Daoy (cell line): ENCODE results near the gene SLC2A2. TPM values are rescaled to one million over a fixed set of nuclear protein-coding genes. Genes with fewer than 3 reads are reported as not detected.
"Not testable (repeated sequence)": the region's sequence is repeated elsewhere in the genome, so short reads cannot be mapped to it uniquely, and the experiment has no call there.

Source experiments
- DNase-seq: peaks from one replicate; pipeline ENCODE4 v3.0.0-alpha.2; 2015; ENCODE audit warnings: low read depth
- total RNA-seq: library from RNA; depleted of rRNA; stranded (reverse); fragments of >200 nt; shearing (Covaris generic); gene quantifications from 2 replicates; pipeline ENCODE4 v1.2.3, GENCODE V29; 2014

Gene SLC2A2
- total RNA-seq, 1 experiment from 2014 or later: not detected

DNA sequence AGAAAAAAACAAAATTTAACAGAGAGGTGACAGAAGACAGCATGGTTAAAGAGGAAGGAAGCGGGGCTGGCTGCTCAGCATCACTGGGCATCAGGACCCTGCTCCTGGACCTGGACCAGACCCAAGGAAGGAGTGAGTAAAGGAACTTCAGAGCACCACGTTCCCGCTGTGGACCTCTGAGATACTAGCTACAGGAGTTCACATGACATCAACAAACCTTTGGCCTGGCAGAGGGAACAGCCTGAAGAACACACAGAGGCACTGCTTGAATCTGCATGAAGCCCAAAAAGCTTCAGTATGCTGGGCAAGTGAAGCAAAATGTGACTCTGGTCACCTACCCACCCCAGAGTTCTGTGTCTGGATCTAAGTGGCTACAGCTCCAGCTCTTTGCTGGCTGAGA is 38.1 kb downstream of the SLC2A2 start:
- DNase-seq: no peak

DNA sequence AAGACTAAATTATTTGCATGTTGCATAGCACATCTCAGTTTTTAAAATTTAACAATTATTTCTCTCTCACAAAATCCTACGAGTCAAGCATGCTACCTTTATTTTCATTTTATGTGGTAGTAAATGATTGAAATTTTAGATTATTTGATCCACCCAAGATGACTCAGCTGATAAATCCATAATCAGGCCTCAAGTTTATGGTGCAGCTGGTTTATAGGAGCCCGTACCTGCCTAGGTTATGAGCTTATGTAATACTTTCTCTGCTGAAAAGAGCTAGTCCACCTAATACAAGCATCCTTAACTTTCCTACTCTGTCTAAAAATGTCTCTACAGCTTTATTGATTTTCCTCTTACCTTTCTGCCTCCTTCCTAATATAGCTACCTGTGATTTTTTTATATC is 41.2 kb downstream of the SLC2A2 start:
- no peak for DNase-seq

DNA sequence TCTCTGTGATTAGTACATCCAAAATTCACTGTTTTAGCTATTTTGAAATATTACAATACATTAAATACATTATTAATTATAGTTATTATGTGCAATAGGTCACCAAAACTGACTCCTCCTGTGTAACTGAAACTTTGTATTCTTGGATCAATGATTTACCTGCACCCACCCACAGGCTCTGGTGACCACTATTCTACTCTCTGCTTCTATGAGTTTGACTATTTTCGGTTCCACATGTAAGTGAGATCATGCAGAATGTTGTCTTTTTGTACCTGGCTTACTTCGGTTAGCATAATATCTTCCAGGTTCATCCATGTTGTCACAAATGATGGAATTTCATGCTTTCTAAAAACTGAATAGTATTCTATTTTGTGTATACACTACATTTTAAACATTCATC is 43.8 kb downstream of the SLC2A2 start:
- no peak for DNase-seq

DNA sequence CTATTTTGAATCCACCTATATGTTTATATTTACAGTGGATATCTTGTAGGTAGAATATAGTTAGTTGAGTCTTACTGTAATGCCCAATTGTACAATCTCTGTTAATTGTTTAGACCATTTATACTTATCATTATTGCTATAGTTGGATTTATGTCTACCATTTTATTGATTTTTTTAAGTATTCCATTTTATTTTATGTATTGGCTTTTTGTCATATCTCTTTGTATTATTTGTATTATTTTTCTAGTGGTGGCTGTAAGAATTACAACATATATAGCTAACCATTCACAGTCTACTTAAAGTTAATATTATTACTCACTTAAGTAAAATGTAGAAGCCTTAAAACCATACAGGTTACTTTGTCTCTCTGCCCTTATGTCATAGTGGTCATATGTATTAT is 46.1 kb downstream of the SLC2A2 start:
- no peak for DNase-seq

DNA sequence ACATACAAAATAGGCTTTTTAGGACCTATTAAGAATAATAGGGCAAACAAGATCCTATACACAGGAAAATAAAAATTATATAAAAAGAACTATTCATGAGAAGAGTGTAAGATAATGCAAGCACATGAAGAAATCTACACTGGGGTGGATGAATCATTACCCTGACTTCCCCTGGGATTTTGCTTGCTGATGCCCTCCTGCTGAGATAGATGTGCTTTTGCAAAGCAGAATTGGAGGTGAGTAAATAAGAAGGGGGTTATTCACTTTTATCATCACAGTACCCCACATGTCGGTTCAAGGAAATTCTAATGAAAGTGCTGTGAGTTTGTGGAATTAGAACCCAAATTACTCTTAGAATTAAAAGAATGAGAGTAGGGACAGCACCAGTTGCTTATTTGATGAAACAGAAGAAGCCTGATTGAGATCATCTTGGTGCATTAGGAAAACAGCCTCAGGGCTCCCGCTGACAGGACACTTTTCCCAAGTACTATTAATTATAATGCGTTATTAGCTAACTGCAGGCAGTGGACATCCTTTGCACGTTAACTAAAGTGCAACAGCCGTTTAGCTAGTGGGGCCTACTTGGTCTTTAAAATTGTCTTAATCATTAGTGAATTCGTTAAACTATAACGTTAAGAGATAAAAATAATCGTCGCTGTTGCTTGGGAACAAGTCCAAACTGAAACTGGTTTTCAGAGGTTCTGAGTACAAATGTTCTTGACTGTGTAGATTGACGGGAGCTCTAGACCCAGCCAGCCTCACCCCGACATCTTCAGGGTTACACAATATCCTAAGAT is 48.4 kb downstream of the SLC2A2 start:
- DNase-seq: peak; percentile 17

DNA sequence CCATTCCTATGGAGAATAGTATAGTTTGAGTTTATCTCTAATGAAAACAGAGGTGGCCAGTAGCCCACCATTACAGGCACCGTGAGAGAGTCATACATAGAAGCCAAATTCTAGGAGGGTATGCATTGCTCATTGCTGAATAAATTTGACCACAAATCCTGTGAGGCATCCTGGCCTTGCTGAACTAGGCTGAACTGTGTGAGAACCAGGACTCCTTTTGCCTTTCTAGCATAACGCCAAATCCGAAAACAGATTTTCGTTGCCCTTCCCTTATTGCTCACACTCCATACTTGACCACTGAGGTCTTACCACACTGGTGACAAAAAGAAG is 50.4 kb downstream of the SLC2A2 start:
- no peak for DNase-seq

DNA sequence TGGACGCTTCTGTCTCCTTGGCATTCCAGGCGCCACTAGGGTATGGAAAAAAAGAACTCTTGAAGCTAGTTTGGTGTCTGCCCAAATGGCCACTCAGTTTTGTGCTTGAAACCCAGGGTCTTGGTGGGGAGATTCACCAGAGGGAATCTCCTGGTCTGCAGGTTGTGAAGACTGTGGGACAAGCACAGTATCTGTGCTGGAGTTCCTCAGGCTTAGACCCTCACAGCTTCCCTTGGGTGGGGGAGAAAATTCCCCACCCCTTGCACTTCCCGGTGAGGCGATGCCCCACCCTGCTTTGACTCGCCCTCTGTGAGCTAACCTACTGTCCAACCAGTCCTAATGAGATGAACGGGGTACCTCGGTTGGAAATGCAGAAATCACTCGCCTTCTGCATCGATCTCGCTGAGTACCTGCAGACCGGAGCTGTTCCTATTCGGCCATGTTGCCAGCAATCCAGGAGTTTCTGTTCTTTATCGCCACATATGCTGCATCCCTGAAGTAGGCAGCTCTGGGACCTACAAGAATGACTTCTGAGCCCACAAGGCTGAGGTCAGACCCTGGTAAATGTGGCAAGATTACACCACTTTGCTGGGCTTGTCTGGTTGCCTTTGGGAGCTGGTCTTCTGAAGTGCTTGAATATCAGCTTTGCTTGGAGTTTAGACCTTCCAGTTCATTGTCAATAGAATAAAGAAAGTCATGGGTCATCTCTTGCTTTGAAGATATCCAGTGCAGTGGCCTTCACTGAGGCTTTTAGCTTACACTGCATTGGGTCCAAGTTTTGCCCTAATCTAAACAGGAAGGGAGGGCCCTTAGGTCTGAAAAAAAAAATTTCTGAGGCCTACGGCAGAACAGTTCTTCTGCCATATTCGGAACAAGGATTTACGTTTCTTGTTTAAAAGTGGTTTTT is 51.0 kb downstream of the SLC2A2 start:
- DNase-seq: no peak

DNA sequence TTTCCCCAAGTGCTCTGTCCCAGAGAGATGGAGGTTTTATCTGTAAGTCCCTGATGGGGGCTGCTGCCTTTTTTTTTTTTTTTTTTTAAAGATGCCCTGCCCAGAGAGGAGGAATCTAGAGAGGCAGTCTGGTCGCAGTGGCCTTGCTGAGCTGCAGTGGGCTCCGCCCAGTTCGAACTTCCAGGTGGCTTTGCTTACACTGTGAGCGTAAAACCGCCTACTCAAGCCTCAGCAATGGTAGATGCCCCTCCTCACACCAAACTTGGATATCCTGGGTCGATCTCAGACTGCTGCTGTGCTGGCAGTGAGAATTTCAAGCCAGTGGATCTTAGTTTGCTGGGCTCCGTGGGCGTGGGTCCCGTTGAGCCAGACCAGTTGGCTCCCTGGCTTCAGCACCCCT is 51.6 kb downstream of the SLC2A2 start:
- no peak for DNase-seq

DNA sequence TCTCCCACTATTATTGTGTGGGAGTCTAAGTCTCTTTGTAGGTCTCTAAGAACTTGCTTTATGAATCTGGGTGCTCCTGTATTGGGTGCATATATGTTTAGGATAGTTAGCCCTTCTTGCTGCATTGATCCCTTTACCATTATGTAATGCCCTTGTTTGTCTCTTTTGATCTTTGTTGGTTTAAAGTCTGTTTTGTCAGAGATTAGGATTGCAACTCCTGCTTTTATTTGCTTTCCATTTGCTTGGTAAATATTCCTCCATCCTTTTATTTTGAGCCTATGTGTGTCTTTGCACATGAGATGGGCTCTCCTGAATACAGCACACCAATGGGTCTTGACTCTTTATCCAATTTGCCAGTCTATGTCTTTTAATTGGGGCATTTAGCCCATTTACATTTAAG is 53.6 kb downstream of the SLC2A2 start:
- not testable (repeated sequence) for DNase-seq

DNA sequence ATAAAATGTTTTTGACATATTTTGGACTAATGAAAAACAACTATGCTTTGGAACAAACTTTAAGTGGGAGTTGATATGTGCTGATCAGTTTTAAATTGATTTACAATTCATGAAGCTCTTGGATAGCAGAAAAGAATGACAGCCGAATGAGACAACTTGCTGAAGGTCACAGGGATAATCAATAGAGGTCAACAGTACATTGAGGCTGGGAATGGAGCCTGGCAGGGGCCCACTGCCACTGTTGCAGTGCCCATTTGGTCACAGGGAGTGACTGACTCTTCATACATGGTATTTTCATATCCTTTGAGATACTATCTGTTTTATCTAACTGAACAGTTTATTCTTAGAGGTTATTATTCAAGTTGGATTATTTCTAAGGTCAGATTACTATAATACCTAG is 59.4 kb downstream of the SLC2A2 start:
- DNase-seq: no peak

DNA sequence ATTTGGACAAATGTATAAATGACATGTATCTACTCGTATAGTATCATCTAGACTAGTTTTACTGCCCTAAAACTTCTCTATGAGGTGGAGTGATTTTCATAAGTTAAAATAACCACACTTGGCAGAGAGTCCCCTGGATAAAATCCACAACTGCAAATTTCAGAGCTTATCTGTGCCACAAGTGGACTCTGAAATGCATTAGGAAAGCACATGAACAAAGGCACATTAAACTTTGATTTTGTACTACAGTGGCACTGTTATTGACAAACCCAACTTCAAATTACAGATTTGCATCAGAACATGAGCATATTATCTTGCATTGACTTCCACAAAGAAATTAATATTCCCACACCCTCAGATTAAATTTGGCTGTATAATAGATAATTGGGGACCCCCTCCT is 60.0 kb downstream of the SLC2A2 start:
- no peak for DNase-seq

DNA sequence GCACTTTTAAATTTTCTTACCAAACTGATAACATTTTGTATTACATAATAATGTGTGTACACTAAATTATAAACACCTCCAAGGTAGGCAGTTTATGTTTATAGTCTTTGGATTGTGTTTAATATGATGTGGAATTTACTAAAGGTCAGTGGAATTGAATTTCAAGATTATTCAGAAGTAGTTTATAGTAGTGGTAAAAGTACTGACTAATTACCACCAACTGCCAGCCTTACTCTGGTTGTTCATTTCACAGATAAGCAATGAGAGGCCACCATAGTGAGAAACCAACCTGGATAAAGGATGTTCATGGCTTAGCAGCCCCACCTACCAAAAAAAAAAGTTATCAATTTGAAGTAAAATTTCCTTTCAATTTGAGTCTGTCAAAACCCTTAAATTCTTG is 64.1 kb downstream of the SLC2A2 start:
- no peak for DNase-seq

DNA sequence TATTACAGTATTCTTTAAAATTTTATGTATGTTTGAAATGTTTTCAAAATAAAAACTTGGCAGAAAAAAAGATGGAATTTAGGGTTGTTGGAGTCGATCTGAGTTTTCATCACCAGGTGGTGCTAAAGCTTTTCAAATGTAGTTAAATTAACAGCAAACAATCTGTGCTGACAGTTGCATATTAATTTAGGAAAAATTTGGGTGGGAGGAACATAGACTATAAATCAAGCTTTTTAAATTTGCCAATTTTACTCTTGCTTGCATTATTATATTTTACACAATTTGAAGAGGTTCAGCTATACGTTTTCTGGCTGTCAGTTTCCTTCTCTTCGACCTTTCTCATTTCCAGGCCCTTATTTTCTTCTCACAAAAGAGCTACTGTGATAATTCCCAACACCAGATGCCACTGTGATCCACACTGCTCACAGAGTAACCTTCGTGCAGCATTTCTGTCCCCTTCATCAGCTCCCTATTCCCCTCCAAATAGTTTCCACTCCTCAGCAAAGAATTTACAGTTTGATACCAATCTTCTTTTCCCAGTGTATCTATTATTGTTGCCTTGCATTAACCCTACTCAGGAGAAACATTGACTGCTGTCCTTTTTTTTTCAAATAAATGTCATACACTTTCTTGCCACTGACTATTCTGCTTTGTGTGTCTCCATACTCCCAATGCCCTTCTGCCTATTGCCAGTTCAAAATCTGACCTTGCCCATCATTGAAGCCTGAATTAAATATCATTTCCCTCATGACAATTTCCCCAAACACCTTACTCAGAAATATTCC is 64.7 kb downstream of the SLC2A2 start:
- DNase-seq: peak; percentile 31

DNA sequence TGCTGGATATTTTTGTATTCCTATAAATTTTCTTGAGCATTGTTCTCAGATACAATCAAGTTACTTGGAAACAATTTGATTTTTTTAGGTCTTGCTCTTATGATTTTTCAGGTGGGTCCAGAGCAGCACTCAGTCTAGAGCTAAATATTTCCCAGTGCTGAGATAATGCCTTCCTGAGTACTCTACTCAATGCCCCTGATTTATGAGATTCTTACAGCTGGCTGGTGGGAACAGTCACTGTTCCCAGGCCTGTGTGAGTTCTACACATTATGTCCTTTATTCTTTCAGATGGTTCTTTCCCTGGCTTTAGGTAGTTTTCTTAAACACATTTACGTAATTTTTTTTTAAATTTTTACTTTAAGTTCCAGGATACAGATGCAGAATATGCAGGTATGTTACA is 67.1 kb downstream of the SLC2A2 start:
- no peak for DNase-seq

DNA sequence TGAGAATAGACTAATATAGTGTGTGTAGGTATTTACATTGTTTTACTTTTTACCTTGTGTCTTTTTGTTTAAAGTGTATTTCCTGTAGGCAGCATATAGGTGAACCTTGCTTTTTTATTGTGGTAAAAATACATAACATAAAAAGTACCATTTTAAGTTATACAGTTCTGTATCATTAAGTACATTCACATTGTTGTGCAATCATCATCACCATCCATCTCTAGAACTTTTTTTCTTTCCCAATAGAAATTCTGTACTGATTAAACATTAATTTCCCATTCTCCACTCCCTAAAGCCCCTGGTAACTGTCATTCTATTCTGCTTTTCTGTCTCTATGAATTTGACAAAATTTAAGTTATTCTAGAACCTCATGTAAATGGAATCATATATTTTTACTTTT is 69.9 kb downstream of the SLC2A2 start:
- no peak for DNase-seq

DNA sequence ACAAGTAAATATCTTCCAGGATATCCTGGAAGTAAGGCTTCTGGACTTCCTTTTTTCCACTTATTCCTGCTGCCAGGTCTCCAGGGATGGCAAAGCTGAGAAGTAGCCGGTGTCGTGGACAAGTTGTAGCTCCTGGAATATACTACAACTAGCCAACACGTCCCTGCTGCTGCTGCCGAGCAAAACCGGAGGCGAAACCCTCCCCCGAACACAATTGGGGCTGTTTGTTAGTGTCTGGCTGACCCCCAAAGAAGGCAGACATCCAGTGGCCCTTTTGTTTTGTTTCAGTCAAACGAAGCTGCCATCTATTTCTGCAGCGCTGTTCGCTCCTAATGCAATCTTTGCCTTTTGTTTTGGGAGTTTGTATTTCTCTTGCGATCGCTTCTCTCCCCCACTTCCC is 72.8 kb downstream of the SLC2A2 start:
- DNase-seq: no peak

DNA sequence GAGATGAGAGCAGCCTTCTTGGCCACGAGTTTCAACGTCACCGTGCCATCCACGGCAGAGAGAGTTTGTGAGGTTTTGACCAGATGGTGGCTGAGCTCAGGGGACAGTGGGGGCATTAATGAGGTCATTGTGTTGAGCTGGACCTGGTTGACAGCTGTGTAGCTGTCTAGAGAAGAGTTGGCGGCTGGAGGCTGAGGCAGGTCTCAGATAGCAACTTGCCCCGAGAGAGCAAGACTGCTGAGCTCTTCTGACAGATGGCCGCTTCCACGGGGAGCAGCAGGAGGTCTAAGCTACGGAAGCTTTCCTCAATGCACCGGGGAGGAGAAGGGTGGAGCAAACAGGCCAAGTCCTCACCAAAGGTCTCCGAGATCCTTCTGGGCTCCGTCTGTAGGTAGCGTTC is 73.3 kb downstream of the SLC2A2 start:
- DNase-seq: no peak

DNA sequence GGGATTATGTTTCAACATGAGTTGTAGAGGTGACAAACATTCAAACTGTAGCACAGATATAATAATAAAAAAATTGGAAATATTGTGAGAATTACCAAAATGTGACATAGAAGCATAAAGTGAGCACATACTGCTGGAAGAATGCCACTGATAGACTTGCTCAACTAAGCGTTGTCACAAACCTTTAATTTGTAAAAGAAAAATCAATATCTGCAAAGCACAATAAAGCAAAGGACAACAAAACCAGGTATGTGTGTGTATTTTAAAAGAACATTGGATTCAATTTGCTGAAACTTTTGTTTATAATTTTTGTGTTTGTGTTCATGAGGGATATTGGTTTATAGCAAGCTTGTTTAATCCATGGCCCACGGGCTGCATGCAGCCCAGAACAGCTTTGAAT is 77.3 kb downstream of the SLC2A2 start:
- no peak for DNase-seq

DNA sequence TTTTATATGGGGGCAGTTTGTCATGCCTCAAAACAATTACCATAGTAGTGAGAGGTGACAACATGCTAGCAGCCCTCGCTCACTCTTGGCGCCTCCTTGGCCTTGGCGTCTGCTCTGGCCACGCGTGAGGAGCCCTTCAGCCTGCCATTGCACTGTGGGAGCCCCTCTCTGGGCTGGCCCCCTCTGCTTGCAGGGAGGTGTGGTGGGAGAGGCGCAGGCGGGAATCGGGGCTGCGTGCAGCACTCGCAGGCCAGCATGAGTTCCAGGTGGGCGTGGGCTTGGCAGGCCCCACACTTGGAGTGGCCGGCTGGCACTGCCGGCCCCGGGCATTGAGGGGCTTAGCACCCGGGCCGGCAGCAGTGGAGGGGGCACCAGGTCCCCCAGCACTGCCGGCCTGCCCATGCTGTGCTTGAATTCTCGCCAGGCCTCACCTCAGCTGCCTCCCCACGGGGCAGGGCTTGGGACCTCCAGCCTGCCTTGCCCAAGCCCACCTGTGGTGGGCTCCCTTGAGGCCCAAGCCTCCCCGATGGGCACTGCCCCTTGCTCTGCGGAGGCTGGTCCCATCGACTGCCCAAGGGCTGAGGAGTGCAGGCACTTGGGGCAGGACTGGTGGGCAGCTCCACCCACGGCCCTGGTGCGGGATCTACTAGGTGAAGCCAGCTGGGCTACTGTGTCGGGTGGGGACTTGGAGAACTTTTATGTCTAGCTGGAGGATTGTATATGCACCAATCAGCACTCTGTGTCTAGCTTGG is 79.3 kb downstream of the SLC2A2 start:
- no peak for DNase-seq
